Measurements from ENCODE around the gene SCLY.

The SCLY gene

GRCh38 chr2:238140040-238140439 lies 79.2 kb downstream of the SCLY start:
- no peak for DNase-seq (ENCODE audit: low read depth)

DNA sequence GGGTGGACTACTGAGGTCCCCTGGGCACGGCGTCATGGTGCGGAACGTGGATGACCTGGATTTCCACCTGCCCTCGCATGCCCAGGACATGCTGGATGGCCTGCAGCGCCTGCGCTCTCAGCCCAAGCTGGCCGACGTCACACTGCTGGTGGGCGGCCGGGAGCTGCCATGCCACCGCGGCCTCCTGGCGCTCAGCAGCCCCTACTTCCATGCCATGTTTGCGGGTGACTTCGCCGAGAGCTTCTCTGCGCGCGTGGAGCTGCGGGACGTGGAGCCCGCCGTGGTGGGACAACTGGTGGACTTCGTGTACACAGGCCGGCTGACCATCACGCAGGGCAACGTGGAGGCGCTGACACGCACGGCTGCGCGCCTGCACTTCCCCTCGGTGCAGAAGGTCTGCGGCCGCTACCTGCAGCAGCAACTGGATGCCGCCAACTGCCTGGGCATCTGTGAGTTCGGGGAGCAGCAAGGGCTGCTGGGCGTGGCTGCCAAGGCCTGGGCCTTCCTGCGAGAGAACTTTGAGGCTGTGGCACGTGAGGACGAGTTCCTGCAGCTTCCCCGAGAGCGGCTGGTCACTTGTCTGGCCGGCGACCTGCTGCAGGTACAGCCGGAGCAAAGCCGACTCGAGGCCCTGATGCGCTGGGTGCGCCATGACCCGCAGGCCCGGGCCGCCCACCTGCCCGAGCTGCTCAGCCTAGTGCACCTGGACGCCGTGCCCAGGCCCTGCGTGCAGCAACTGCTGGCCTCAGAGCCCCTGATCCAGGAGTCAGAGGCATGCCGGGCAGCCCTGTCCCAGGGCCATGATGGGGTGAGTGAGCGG lies 80.1 kb downstream of the SCLY start:
- no peak for DNase-seq (ENCODE audit: low read depth)

DNA sequence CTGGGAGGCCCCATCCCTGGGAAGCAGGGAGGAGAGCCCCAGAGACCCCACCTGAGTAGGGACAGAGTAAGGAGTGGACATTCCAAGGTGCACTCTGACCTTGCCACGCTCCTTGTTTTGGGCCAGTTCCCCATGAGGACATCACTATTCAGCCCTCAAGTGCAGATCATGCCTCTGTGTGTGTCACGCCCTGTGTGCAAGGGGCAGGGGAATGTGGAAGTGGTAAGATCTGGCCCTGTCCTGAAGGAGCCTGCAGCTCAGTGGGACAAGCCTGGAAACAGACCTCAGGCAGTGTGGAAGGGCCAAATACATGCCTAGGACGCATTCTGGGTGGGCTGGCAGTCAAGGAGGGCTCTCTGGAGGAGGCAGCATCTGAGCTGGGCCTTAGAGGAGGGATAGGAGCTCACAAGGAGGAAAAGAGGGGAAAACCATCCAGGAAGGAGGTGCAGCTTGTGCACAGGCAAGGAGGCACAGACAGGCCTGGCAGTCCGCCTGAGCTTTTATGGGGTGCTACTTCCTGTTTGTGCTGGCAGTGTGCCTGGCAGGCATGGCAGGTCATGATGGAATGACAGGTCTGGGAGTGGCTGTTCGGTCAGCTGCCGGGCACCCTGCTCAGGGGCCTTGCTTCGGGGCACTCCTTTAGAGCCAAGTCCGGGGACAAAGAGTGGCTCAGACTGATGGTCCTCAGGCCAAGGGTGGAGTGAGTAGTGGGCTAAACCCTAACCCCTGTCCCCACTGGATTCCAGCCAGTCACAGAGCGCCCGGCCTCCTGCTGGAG lies 80.9 kb downstream of the SCLY start:
- no peak for DNase-seq (ENCODE audit: low read depth)

GRCh38 chr2:238142382-238143205 lies 81.8 kb downstream of the SCLY start:
- DNase-seq (ENCODE audit: low read depth), result no peak

DNA sequence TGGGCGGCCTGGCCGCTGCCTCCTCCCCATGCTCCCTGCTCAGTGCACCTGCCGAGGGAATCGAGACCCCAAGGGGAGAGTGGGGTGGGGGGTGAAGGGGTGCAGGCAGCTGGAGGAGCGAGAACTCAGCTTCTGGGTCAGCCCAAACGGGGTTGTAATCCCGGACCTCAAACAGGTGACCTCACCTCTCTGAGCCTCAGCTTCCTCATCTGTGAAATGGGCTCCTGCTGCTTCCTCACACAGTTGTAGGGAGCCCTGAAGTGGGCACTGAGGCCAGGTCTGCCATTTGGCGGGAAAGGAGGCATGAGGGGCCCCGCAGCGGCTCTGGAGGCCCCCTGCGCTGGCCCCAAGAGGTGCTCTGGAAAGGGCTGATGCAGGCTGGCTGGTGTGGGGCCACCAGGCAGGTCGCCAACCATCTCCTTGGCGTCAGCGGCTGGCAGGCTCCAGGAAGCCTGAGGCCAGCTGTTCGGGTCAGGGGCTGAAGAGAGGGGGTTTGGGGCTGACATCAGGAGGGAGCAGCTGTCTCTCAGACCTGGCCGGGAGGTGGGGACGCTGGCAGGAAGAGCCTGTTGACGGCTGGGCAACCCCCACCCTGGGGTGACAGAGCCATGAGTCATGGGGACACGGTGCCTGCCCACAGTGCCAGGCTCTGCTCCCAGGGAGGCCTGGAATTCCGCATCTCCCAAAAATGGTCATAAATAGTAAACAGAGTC lies 82.6 kb downstream of the SCLY start:
- DNase-seq (ENCODE audit: low read depth), result no peak

- no peak for DNase-seq (ENCODE audit: low read depth)
These were observed 83.5 kb downstream of the SCLY start for GRCh38 chr2:238144262-238144661.

DNA sequence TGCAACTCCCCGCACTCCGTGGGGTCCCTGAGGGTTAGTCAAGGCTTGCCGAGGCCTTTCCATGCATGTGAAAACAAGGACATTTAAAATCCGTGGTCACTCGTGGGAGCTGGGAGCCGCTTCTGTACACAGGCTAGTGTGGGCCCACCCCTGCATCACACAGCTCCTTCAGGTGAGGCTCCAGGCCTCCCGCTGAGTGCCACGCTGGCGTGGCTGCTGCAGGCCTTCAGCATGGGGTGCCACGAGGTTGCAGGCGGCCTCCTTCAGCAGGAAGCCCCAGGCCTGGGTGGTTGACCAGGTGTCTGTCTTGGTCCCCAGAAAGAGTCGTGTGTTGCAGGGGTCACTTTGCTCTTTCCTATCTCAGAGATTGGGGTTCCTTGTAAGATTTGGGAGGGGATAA lies 84.2 kb downstream of the SCLY start:
- DNase-seq (ENCODE audit: low read depth), result no peak

DNA sequence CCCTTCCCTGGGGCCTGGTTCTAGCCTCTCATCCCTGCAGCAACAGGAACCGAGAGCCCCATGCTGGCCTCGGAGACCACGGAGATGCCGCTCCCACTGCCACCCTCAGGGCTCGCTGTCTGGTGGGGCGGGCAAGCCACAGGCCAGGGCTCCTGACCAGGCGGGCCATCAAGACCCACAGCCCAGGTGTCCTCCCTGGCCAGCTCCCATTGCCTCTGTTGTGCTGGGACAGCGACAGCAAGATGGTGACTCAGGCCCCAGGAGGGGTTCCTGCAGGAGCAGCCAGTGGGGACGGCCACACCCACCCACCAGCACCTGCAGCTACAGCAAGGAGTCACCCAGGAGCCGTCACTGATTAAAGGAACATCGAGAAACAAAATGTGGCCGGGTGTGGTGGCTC lies 85.0 kb downstream of the SCLY start:
- DNase-seq (ENCODE audit: low read depth), result no peak

- no peak for DNase-seq (ENCODE audit: low read depth)
These were observed 86.2 kb downstream of the SCLY start for GRCh38 chr2:238146884-238147544.

DNA sequence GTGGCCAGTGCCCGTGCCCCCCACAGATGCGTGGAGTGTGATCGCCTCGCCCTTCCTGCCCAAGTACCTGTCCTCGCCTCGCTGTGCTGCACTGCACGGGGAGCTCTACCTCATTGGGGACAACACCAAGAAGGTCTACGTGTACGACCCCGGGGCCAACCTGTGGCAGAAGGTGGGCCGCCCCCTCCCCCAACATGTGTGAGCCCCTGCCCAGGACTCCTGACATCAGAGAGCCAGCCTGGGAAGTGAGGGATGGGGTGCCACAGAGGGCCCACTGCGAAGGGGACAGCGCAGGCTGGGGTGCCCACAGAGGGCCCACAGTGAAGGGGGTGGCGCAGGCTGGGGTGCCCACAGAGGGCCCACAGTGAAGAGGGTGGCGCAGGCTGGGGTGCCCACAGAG lies 88.2 kb downstream of the SCLY start:
- DNase-seq (ENCODE audit: low read depth), result no peak
